Measurements from ENCODE around the gene MUC2. TPM values are rescaled to one million over a fixed set of nuclear protein-coding genes. Genes with fewer than 3 reads are reported as not detected.

Gene MUC2
- total and polyA plus RNA-seq, 2 of the 4 experiments (the other 2 are of a cell fraction), result not detected

GRCh38 chr11:1048375-1049070 is 26.2 kb upstream of the MUC2 start:
- ATAC-seq (ENCODE audit: low read depth), result no peak
- no peaks in the 10 kb centered on the region for H3K9me3 ChIP-seq (ENCODE audit: control insufficient read depth, insufficient read depth, low read length)
- no TSS peak for BruUV-seq (replicated peaks)
- no peaks in the 10 kb centered on the region for H4K20me1 ChIP-seq (ENCODE audit: insufficient read depth, low read length)
- DNase-seq, result no peak
- H3K4me1 ChIP-seq (ENCODE audit: control insufficient read depth, insufficient read depth, low read length), result no peaks in the 10 kb centered on the region
- intact Hi-C loops (cut with micrococcal nuclease), result no loop called here
- no peak overlapping the region for H2AK5ac ChIP-seq (ENCODE audit: low read depth, low read length)
- no peak overlapping the region for H3K4me2 ChIP-seq (ENCODE audit: low read depth, low read length)
- H3K79me1 ChIP-seq (ENCODE audit: low read depth in 1 of 2, low read length in 2 of 2), result no peaks in the 10 kb centered on the region
- in situ Hi-C loops (cut with MboI; ENCODE audit: low sequenced_read_pairs), result no loop called here
- dilution Hi-C loops (cut with HindIII; ENCODE audit: low sequenced_read_pairs, unreplicated experiment), result no loop called here
- no peak overlapping the region for H2BK5ac ChIP-seq (ENCODE audit: low read depth, low read length, poor library complexity, severe bottlenecking)
- H4K8ac ChIP-seq (ENCODE audit: low read depth in 2 of 2, low read length in 2 of 2), result no peak overlapping the region
- no peak overlapping the region for H3K4me3 ChIP-seq (ENCODE audit: insufficient read depth, low read depth, low read length)
- 65% methylated on average over 10 of the region's 25 CpGs; no CpG with 5 or more reads in 1 of the 2 experiments for WGBS, 2 experiments (ENCODE audit: extremely low coverage in 2 of 2, insufficient read length in 1 of 2)
- no peak overlapping the region for H3K27ac ChIP-seq (ENCODE audit: insufficient read depth, low read length)
- no peaks in the 10 kb centered on the region for H3K9me1 ChIP-seq (ENCODE audit: insufficient read depth, low read length)
- no peak overlapping the region for H3K9ac ChIP-seq (ENCODE audit: low read depth, low read length)
- ChIA-PET POLR2A (ENCODE audit: unreplicated experiment) (no interaction called here), CTCF (no interaction called here)
- H3K18ac ChIP-seq (ENCODE audit: low read depth, low read length), result no peak overlapping the region
- no peak overlapping the region for H3K56ac ChIP-seq (ENCODE audit: extremely low read depth, insufficient read depth, low read length)
- H3K14ac ChIP-seq (replicated peaks; ENCODE audit: low read depth, low read length), result no peak overlapping the region
- H3K36me3 ChIP-seq (ENCODE audit: control insufficient read depth, insufficient read depth, low read length), result no peaks in the 10 kb centered on the region
- TF ChIP-seq ELK1 (IDR thresholded peaks at IDR 0.05; ENCODE audit: borderline replicate concordance, low read depth, low read length) (no peak), RFX5 (IDR thresholded peaks at IDR 0.05; ENCODE audit: low read depth, low read length) (no peak), FOS (IDR thresholded peaks at IDR 0.05; ENCODE audit: low read depth, low read length) (no peak), RCOR1 (IDR thresholded peaks at IDR 0.05; ENCODE audit: insufficient replicate concordance, low read length) (no peak), RAD21 (IDR thresholded peaks at IDR 0.05; ENCODE audit: low read length) (no peak), CEBPB (IDR thresholded peaks at IDR 0.05; ENCODE audit: low read depth, low read length) (no peak), NFE2L2 (IDR thresholded peaks at IDR 0.05; ENCODE audit: low read depth, low read length) (no peak), MAZ (IDR thresholded peaks at IDR 0.05; ENCODE audit: borderline replicate concordance, low read depth, low read length) (no peak), POLR2A (IDR thresholded peaks at IDR 0.05; ENCODE audit: low read depth, low read length) (no peak)
- TF ChIP-seq, protein P1, sequence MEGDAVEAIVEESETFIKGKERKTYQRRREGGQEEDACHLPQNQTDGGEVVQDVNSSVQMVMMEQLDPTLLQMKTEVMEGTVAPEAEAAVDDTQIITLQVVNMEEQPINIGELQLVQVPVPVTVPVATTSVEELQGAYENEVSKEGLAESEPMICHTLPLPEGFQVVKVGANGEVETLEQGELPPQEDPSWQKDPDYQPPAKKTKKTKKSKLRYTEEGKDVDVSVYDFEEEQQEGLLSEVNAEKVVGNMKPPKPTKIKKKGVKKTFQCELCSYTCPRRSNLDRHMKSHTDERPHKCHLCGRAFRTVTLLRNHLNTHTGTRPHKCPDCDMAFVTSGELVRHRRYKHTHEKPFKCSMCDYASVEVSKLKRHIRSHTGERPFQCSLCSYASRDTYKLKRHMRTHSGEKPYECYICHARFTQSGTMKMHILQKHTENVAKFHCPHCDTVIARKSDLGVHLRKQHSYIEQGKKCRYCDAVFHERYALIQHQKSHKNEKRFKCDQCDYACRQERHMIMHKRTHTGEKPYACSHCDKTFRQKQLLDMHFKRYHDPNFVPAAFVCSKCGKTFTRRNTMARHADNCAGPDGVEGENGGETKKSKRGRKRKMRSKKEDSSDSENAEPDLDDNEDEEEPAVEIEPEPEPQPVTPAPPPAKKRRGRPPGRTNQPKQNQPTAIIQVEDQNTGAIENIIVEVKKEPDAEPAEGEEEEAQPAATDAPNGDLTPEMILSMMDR (conservative IDR thresholded peaks at IDR 0.05; ENCODE audit: low read depth, low read length), result no peak
- H2BK20ac ChIP-seq (ENCODE audit: low read depth, low read length), result no peak overlapping the region
- H2BK120ac ChIP-seq (ENCODE audit: low read depth, low read length), result no peak overlapping the region
- H4K91ac ChIP-seq (ENCODE audit: insufficient read depth, low read depth, low read length), result no peak overlapping the region
- H3K4ac ChIP-seq (ENCODE audit: low read depth, low read length), result no peak overlapping the region
- H2AFZ ChIP-seq (replicated peaks; ENCODE audit: low read length, poor library complexity), result no peak overlapping the region
- no peak overlapping the region for H4K5ac ChIP-seq (ENCODE audit: low read depth, low read length)
- no peak overlapping the region for H3K23ac ChIP-seq (ENCODE audit: low read depth, low read length)
- H3K27me3 ChIP-seq (ENCODE audit: control insufficient read depth, insufficient read depth, low read length), result peaks cover 29% of the 10 kb centered on the region
- no peak overlapping the region for H2BK15ac ChIP-seq (ENCODE audit: low read depth, low read length)
- no peak overlapping the region for H2AK9ac ChIP-seq (replicated peaks; ENCODE audit: low read depth, low read length, poor library complexity)

Measured in IMR-90 (cell line).